IgD-negative memory B cell (primary cell): ENCODE measurements around the gene CAPN2. TPM values are rescaled to one million over a fixed set of nuclear protein-coding genes. Genes with fewer than 3 reads are reported as not detected.
"Not testable (repeated sequence)": the region's sequence is repeated elsewhere in the genome, so short reads cannot be mapped to it uniquely, and the experiment has no call there.

Experiments
- H3K27ac Mint-ChIP-seq, 3 donors: one replicate each; pipeline ENCODE4 v1.8.0; 2020 to 2022; ENCODE audit warnings: mild to moderate bottlenecking in 3 of 3, mixed read lengths in 3 of 3, moderate library complexity in 1 of 3
- H3K27me3 Mint-ChIP-seq: one replicate; pipeline ENCODE4 v1.8.0; 2021; ENCODE audit warnings: mixed read lengths
- H3K36me3 Mint-ChIP-seq: one replicate; pipeline ENCODE4 v1.8.0; 2020; ENCODE audit warnings: mild to moderate bottlenecking, mixed read lengths
- H3K4me1 Mint-ChIP-seq, 3 donors: one replicate each; pipeline ENCODE4 v1.8.0; 2020 to 2022; ENCODE audit warnings: mixed read lengths in 3 of 3, mild to moderate bottlenecking in 1 of 3
- H3K4me3 Mint-ChIP-seq, 4 donors: one replicate each; pipeline ENCODE4 v1.8.0; 2020 to 2022; ENCODE audit warnings: mild to moderate bottlenecking in 4 of 4, mixed read lengths in 4 of 4, moderate library complexity in 3 of 4
- H3K9me3 Mint-ChIP-seq, 3 donors: one replicate each; pipeline ENCODE4 v1.8.0; 2020 to 2021; ENCODE audit warnings: mixed read lengths in 3 of 3, mild to moderate bottlenecking in 1 of 3
- polyA plus RNA-seq: library from polyadenylated mRNA; unstranded; fragments of 300-500 nt; fragmentation: Illumina TruSeq; gene quantifications from one replicate; pipeline ENCODE4 v1.2.3, GENCODE V29; 2021

CAPN2 gene
- polyA plus RNA-seq, 1 donor from 2014 or later = 140 TPM

- Mint-ChIP-seq H3K27me3 (no peaks in the 10 kb centered on the region), H3K4me3 (no peak overlapping the region), H3K27ac (peak overlapping the region in 1 of 3 donors; percentile 78), H3K9me3 (no peaks in the 10 kb centered on the region), H3K36me3 (peaks cover 3% of the 10 kb centered on the region), H3K4me1 (peaks cover 6 to 13% (median 9%) of the 10 kb centered on the region in 3 donors)
Measured at GRCh38 chr1:223733898-223734852, 21.8 kb downstream of the CAPN2 start.

GRCh38 chr1:223736638-223737037 is 24.3 kb downstream of the CAPN2 start:
- H3K36me3 Mint-ChIP-seq, H3K9me3 Mint-ChIP-seq, H3K4me1 Mint-ChIP-seq, H3K27ac Mint-ChIP-seq, H3K27me3 Mint-ChIP-seq, H3K4me3 Mint-ChIP-seq: not testable (repeated sequence)

GRCh38 chr1:223737342-223737741 is 25.0 kb downstream of the CAPN2 start:
- peaks cover 0 to 7% (median 0%) of the 10 kb centered on the region in 3 donors for H3K4me1 Mint-ChIP-seq
- no peaks in the 10 kb centered on the region for H3K36me3 Mint-ChIP-seq
- no peaks in the 10 kb centered on the region for H3K27me3 Mint-ChIP-seq
- no peak overlapping the region for H3K4me3 Mint-ChIP-seq
- no peaks in the 10 kb centered on the region for H3K9me3 Mint-ChIP-seq
- no peak overlapping the region for H3K27ac Mint-ChIP-seq

GRCh38 chr1:223738465-223739365 is 26.4 kb downstream of the CAPN2 start:
- no peak overlapping the region for H3K4me3 Mint-ChIP-seq
- no peaks in the 10 kb centered on the region for H3K9me3 Mint-ChIP-seq
- peaks cover 0 to 1% (median 0%) of the 10 kb centered on the region in 3 donors for H3K4me1 Mint-ChIP-seq
- H3K27ac Mint-ChIP-seq = peak overlapping the region in 1 of 3 donors; percentile 85
- peaks cover 2% of the 10 kb centered on the region for H3K36me3 Mint-ChIP-seq
- H3K27me3 Mint-ChIP-seq = no peaks in the 10 kb centered on the region

- Mint-ChIP-seq H3K9me3 (no peaks in the 10 kb centered on the region), H3K27me3 (no peaks in the 10 kb centered on the region), H3K27ac (no peak overlapping the region), H3K4me3 (no peak overlapping the region), H3K4me1 (peaks cover 0 to 1% (median 0%) of the 10 kb centered on the region in 3 donors), H3K36me3 (peaks cover 2% of the 10 kb centered on the region)
Measured at GRCh38 chr1:223739366-223740037, 27.2 kb downstream of the CAPN2 start.

GRCh38 chr1:223740038-223740736 is 27.8 kb downstream of the CAPN2 start:
- not testable (repeated sequence) for H3K4me1 Mint-ChIP-seq, H3K9me3 Mint-ChIP-seq, H3K27me3 Mint-ChIP-seq, H3K4me3 Mint-ChIP-seq, H3K27ac Mint-ChIP-seq, H3K36me3 Mint-ChIP-seq

- H3K27ac Mint-ChIP-seq = no peak overlapping the region
- H3K4me1 Mint-ChIP-seq = peaks cover 0 to 1% (median 0%) of the 10 kb centered on the region in 3 donors
- no peaks in the 10 kb centered on the region for H3K9me3 Mint-ChIP-seq
- H3K27me3 Mint-ChIP-seq = no peaks in the 10 kb centered on the region
- H3K36me3 Mint-ChIP-seq = peaks cover 2% of the 10 kb centered on the region
- H3K4me3 Mint-ChIP-seq = no peak overlapping the region
Measured at GRCh38 chr1:223741861-223742260, 29.5 kb downstream of the CAPN2 start.

GRCh38 chr1:223742856-223743517 is 30.6 kb downstream of the CAPN2 start:
- Mint-ChIP-seq H3K9me3 (no peaks in the 10 kb centered on the region), H3K36me3 (peaks cover 5% of the 10 kb centered on the region), H3K4me3 (no peak overlapping the region), H3K27ac (no peak overlapping the region), H3K27me3 (no peaks in the 10 kb centered on the region), H3K4me1 (peaks cover 0 to 5% (median 3%) of the 10 kb centered on the region in 3 donors)

- H3K27ac Mint-ChIP-seq = no peak overlapping the region
- no peaks in the 10 kb centered on the region for H3K9me3 Mint-ChIP-seq
- no peaks in the 10 kb centered on the region for H3K27me3 Mint-ChIP-seq
- H3K4me1 Mint-ChIP-seq = peaks cover 6 to 9% (median 8%) of the 10 kb centered on the region in 3 donors
- no peak overlapping the region for H3K4me3 Mint-ChIP-seq
- H3K36me3 Mint-ChIP-seq = peaks cover 7% of the 10 kb centered on the region
Measured at GRCh38 chr1:223745731-223746130, 33.4 kb downstream of the CAPN2 start.

- Mint-ChIP-seq H3K4me3 (peak overlapping the region in 3 of 4 donors; percentile 78 to 87 (median 87)), H3K27me3 (no peaks in the 10 kb centered on the region), H3K9me3 (no peaks in the 10 kb centered on the region), H3K4me1 (peaks cover 6 to 9% (median 8%) of the 10 kb centered on the region in 3 donors), H3K27ac (no peak overlapping the region), H3K36me3 (peaks cover 10% of the 10 kb centered on the region)
Measured at GRCh38 chr1:223747838-223748335, 35.5 kb downstream of the CAPN2 start.

- peak overlapping the region; percentile 78 to 87 (median 82) for H3K4me3 Mint-ChIP-seq
Measured at GRCh38 chr1:223748405-223748772, 36.0 kb downstream of the CAPN2 start.

GRCh38 chr1:223748773-223749733 is 36.7 kb downstream of the CAPN2 start:
- peaks cover 9% of the 10 kb centered on the region for H3K36me3 Mint-ChIP-seq
- peak overlapping the region in 2 of 3 donors; percentile 62 to 81 for H3K27ac Mint-ChIP-seq
- no peaks in the 10 kb centered on the region for H3K9me3 Mint-ChIP-seq
- no peaks in the 10 kb centered on the region for H3K27me3 Mint-ChIP-seq
- H3K4me3 Mint-ChIP-seq = peak overlapping the region; percentile 78 to 87 (median 82)
- peaks cover 6 to 9% (median 8%) of the 10 kb centered on the region in 3 donors for H3K4me1 Mint-ChIP-seq

More at GRCh38 chr1:223748405-223748772, 36.0 kb downstream of the CAPN2 start:
- Mint-ChIP-seq H3K9me3 (no peaks in the 10 kb centered on the region), H3K27me3 (no peaks in the 10 kb centered on the region), H3K36me3 (peaks cover 9% of the 10 kb centered on the region), H3K4me1 (peaks cover 6 to 9% (median 8%) of the 10 kb centered on the region in 3 donors), H3K27ac (peak overlapping the region in 2 of 3 donors; percentile 62 to 81)
